H1 (cell line): ENCODE results near the gene POLR1G.

ENCODE experiments used
- CEBPB ChIP-seq: IDR thresholded peaks from 2 replicates; pipeline ENCODE4 v1.6.1; 2012; ENCODE audit warnings: low read depth, low read length
- JUN ChIP-seq: IDR thresholded peaks from 2 replicates; pipeline ENCODE4 v1.6.1; 2011; ENCODE audit warnings: low read depth, mild to moderate bottlenecking, improper control_type of control experiment, low read length
- KDM1A ChIP-seq: fragments of 200-600, 300-600 bp; sonication (generic); IDR thresholded peaks from 2 replicates; pipeline ENCODE4 v1.7.1; 2016; ENCODE audit warnings: mild to moderate bottlenecking, low read length, borderline replicate concordance
- POLR2A ChIP-seq, 2 experiments: IDR thresholded peaks; 1 replicate in 1 of 2; 2 replicates in 1 of 2; pipeline ENCODE4 v1.6.1; 2011; ENCODE audit warnings: low read depth in 2 of 2, low read length in 2 of 2, mild to moderate bottlenecking in 2 of 2; ENCODE audit errors: control extremely low read depth in 1 of 2
- RFX5 ChIP-seq: IDR thresholded peaks from 2 replicates; pipeline ENCODE4 v1.6.1; 2011; ENCODE audit warnings: low read depth, low read length, improper control_type of control experiment, borderline replicate concordance
- TAF1 ChIP-seq: IDR thresholded peaks from 2 replicates; pipeline ENCODE4 v1.6.1; 2011; ENCODE audit warnings: mild to moderate bottlenecking, low read depth, low read length
- TF ChIP-seq, protein P1 (sequence below): fragments of 300-600 bp; sonication (generic); IDR thresholded peaks from 2 replicates; pipeline ENCODE4 v1.7.1; 2012; ENCODE audit warnings: low read length, moderate library complexity, mild to moderate bottlenecking, inconsistent platforms; ENCODE audit not compliant: insufficient replicate concordance
- TF ChIP-seq, protein P2 (sequence below), 3 experiments: IDR thresholded peaks; 1 replicate in 2 of 3; 2 replicates in 1 of 3; pipeline versions ENCODE4 v1.5.1 to v1.6.1; 2011; ENCODE audit warnings: low read length in 3 of 3, mild to moderate bottlenecking in 3 of 3, inconsistent platforms in 2 of 3, low read depth in 1 of 3, moderate library complexity in 1 of 3; ENCODE audit not compliant: insufficient read depth in 1 of 3; ENCODE audit errors: control extremely low read depth in 1 of 3

DNA sequence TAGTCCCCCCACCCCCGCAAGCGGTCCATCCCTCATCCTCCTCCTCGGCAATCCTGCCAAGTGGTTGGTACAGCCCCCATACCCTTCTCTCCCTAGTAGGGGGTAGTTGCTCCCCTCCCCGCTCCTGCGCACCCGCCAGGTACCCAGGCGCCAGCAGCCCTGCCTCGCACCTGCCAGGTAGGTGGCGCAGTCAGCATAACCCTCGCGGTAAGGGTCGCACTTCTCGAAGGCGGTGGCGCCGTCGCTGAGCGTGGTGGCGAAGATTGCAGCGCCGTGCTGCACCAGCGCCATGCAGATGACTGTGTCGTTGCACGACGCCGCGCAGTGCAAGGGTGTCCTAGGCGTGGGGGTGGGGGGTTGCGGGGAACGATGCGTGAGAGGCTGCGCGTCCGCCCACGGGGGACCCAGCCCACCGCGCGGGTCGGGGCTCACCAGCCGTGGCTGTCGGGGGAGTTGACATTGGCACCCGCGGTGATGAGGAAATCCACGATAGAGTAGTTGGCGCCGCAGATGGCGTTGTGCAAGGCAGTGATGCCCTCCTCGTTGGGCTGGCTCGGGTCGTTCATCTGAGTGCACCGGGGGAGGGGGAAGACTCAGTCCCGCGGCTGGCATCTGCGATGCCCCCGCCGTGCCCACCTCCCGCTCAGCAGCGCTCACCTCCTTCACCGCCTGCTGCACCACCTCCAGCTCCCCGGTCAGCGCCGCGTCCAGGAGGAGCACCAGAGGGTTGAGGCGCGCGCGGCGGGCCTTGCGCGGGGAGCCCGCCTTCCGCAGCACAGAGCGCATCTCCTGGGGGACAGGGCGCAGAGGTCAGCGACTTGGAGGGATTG lies 20.8 kb upstream of the POLR1G start:
- no peak for TF ChIP-seq RFX5
- TF ChIP-seq POLR2A (IDR thresholded peaks at IDR 0.05; ENCODE audit: control extremely low read depth in 1 of 2, low read depth in 2 of 2, low read length in 2 of 2) = no peak
- TF ChIP-seq TAF1 = no peak
- TF ChIP-seq, protein P1, sequence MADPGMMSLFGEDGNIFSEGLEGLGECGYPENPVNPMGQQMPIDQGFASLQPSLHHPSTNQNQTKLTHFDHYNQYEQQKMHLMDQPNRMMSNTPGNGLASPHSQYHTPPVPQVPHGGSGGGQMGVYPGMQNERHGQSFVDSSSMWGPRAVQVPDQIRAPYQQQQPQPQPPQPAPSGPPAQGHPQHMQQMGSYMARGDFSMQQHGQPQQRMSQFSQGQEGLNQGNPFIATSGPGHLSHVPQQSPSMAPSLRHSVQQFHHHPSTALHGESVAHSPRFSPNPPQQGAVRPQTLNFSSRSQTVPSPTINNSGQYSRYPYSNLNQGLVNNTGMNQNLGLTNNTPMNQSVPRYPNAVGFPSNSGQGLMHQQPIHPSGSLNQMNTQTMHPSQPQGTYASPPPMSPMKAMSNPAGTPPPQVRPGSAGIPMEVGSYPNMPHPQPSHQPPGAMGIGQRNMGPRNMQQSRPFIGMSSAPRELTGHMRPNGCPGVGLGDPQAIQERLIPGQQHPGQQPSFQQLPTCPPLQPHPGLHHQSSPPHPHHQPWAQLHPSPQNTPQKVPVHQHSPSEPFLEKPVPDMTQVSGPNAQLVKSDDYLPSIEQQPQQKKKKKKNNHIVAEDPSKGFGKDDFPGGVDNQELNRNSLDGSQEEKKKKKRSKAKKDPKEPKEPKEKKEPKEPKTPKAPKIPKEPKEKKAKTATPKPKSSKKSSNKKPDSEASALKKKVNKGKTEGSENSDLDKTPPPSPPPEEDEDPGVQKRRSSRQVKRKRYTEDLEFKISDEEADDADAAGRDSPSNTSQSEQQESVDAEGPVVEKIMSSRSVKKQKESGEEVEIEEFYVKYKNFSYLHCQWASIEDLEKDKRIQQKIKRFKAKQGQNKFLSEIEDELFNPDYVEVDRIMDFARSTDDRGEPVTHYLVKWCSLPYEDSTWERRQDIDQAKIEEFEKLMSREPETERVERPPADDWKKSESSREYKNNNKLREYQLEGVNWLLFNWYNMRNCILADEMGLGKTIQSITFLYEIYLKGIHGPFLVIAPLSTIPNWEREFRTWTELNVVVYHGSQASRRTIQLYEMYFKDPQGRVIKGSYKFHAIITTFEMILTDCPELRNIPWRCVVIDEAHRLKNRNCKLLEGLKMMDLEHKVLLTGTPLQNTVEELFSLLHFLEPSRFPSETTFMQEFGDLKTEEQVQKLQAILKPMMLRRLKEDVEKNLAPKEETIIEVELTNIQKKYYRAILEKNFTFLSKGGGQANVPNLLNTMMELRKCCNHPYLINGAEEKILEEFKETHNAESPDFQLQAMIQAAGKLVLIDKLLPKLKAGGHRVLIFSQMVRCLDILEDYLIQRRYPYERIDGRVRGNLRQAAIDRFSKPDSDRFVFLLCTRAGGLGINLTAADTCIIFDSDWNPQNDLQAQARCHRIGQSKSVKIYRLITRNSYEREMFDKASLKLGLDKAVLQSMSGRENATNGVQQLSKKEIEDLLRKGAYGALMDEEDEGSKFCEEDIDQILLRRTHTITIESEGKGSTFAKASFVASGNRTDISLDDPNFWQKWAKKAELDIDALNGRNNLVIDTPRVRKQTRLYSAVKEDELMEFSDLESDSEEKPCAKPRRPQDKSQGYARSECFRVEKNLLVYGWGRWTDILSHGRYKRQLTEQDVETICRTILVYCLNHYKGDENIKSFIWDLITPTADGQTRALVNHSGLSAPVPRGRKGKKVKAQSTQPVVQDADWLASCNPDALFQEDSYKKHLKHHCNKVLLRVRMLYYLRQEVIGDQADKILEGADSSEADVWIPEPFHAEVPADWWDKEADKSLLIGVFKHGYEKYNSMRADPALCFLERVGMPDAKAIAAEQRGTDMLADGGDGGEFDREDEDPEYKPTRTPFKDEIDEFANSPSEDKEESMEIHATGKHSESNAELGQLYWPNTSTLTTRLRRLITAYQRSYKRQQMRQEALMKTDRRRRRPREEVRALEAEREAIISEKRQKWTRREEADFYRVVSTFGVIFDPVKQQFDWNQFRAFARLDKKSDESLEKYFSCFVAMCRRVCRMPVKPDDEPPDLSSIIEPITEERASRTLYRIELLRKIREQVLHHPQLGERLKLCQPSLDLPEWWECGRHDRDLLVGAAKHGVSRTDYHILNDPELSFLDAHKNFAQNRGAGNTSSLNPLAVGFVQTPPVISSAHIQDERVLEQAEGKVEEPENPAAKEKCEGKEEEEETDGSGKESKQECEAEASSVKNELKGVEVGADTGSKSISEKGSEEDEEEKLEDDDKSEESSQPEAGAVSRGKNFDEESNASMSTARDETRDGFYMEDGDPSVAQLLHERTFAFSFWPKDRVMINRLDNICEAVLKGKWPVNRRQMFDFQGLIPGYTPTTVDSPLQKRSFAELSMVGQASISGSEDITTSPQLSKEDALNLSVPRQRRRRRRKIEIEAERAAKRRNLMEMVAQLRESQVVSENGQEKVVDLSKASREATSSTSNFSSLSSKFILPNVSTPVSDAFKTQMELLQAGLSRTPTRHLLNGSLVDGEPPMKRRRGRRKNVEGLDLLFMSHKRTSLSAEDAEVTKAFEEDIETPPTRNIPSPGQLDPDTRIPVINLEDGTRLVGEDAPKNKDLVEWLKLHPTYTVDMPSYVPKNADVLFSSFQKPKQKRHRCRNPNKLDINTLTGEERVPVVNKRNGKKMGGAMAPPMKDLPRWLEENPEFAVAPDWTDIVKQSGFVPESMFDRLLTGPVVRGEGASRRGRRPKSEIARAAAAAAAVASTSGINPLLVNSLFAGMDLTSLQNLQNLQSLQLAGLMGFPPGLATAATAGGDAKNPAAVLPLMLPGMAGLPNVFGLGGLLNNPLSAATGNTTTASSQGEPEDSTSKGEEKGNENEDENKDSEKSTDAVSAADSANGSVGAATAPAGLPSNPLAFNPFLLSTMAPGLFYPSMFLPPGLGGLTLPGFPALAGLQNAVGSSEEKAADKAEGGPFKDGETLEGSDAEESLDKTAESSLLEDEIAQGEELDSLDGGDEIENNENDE = no peak
- TF ChIP-seq JUN = no peak
- TF ChIP-seq, protein P2, sequence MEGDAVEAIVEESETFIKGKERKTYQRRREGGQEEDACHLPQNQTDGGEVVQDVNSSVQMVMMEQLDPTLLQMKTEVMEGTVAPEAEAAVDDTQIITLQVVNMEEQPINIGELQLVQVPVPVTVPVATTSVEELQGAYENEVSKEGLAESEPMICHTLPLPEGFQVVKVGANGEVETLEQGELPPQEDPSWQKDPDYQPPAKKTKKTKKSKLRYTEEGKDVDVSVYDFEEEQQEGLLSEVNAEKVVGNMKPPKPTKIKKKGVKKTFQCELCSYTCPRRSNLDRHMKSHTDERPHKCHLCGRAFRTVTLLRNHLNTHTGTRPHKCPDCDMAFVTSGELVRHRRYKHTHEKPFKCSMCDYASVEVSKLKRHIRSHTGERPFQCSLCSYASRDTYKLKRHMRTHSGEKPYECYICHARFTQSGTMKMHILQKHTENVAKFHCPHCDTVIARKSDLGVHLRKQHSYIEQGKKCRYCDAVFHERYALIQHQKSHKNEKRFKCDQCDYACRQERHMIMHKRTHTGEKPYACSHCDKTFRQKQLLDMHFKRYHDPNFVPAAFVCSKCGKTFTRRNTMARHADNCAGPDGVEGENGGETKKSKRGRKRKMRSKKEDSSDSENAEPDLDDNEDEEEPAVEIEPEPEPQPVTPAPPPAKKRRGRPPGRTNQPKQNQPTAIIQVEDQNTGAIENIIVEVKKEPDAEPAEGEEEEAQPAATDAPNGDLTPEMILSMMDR (IDR thresholded peaks at IDR 0.05; ENCODE audit: control extremely low read depth in 1 of 3, insufficient read depth in 1 of 3, low read depth in 1 of 3, low read length in 3 of 3) = peak; percentile 45 to 69 (median 48)
- TF ChIP-seq KDM1A = no peak
- no peak for TF ChIP-seq CEBPB
